NT2/D1 (cell line): ENCODE results near the gene TRIM9.

Experiments used
- SUZ12 ChIP-seq: IDR thresholded peaks from 2 replicates; pipeline ENCODE4 v1.6.1; 2011; ENCODE audit not compliant: insufficient read length, insufficient read depth; ENCODE audit errors: extremely low read depth
- YY1 ChIP-seq: IDR thresholded peaks from 2 replicates; pipeline ENCODE4 v1.6.1; 2011; ENCODE audit not compliant: insufficient read length, insufficient read depth
- ZNF274 ChIP-seq: IDR thresholded peaks from 2 replicates; pipeline ENCODE4 v1.6.1; 2011; ENCODE audit warnings: mild to moderate bottlenecking, low read depth, low read length

DNA sequence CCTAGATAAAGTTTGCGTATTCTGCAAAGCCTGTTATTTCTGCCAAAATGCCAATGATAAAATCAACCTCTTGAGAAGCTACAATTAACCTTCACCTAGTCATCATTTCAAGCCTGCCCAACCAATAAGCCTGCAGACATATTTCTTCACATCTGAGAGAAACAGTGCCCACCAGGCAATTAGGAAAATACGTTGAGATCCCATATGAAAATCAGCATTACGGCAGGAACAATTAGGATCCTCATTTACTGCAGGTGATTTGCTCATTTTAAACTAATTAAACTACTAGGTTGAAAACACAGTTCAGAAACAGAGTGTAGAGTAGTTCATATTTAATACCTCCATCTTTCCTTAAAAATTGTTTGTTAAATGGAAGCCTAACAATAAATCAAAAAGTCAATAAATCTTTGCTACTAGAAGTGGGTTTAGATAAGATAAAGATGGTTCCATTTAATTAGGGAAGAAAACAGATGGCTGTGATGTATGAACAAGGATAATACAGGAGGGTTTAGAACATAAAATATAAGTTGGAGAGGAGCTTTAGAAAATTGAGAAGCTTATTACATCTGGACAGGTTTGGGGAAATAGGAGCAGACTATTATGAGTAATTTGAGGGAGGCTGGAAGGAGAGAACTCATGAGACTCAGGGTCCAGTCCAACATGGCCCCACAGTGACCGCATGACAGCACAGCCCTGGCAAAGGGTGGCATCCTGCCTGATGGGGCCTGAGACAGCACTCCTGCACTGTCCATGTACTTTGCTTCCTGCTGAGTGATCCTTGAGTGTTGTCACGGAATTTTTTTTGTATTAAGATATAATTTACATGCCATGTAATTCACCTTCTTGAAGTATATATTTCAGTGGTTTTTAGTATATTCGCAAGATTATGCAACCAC lies 123.8 kb downstream of the TRIM9 start:
- TF ChIP-seq ZNF274 (no peak), SUZ12 (no peak), YY1 (no peak)
